Measurements from ENCODE around the gene MACROD2. TPM values are rescaled to one million over a fixed set of nuclear protein-coding genes. Genes with fewer than 3 reads are reported as not detected.

MACROD2 gene
- total RNA-seq, 1 experiment from 2014 or later: 3.1 TPM

DNA sequence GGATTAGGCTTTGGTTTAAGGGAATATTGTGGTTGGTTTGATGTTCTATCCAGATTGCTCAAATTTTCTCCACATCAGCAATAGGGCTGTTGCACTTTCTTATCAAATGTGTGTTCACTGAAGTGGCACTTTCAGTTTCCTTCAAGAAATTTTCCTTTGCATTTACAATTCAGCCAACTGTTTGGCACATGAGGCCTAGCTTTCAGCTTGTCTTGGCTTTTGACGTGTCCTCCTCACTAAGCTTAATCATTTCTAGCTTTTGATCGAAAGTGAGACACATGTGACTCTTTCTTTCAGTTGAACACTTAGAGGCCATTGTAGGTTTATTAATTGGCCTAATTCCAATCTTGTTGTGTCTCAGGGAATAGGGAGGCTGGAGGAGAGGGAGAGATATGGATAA is 237.3 kb downstream of the MACROD2 start:
- DNase-seq (ENCODE audit: unreplicated experiment): no peak
- H3K4me1 Mint-ChIP-seq (ENCODE audit: insufficient read depth, unreplicated experiment): peaks cover 15% of the 10 kb centered on the region
- intact Hi-C loops (cut with micrococcal nuclease): no loop called here
- TF ChIP-seq, protein P1, sequence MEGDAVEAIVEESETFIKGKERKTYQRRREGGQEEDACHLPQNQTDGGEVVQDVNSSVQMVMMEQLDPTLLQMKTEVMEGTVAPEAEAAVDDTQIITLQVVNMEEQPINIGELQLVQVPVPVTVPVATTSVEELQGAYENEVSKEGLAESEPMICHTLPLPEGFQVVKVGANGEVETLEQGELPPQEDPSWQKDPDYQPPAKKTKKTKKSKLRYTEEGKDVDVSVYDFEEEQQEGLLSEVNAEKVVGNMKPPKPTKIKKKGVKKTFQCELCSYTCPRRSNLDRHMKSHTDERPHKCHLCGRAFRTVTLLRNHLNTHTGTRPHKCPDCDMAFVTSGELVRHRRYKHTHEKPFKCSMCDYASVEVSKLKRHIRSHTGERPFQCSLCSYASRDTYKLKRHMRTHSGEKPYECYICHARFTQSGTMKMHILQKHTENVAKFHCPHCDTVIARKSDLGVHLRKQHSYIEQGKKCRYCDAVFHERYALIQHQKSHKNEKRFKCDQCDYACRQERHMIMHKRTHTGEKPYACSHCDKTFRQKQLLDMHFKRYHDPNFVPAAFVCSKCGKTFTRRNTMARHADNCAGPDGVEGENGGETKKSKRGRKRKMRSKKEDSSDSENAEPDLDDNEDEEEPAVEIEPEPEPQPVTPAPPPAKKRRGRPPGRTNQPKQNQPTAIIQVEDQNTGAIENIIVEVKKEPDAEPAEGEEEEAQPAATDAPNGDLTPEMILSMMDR (IDR thresholded peaks at IDR 0.05; ENCODE audit: unreplicated experiment): no peak
- no TSS peak for BruUV-seq (replicated peaks)
- H3K27ac Mint-ChIP-seq (ENCODE audit: low read depth, unreplicated experiment): no peak overlapping the region
- ChIA-PET POLR2A (interaction anchor here (0.6 to 1.1 kb wide), 4 partner anchors 9 to 55 kb away, joined by 3 read pairs; no protein-coding TSS in a partner anchor), CTCF (interaction anchor here (1.3 to 1.7 kb wide), 2 partner anchors 54 to 91 kb away, joined by 3 read pairs; no protein-coding TSS in a partner anchor)
- no peaks in the 10 kb centered on the region for H3K36me3 Mint-ChIP-seq (ENCODE audit: insufficient read depth, unreplicated experiment)
- H3K9me3 Mint-ChIP-seq (ENCODE audit: unreplicated experiment): no peaks in the 10 kb centered on the region
- H3K27me3 Mint-ChIP-seq (ENCODE audit: insufficient read depth, unreplicated experiment): no peaks in the 10 kb centered on the region
- H3K4me3 Mint-ChIP-seq (ENCODE audit: unreplicated experiment): no peak overlapping the region

DNA sequence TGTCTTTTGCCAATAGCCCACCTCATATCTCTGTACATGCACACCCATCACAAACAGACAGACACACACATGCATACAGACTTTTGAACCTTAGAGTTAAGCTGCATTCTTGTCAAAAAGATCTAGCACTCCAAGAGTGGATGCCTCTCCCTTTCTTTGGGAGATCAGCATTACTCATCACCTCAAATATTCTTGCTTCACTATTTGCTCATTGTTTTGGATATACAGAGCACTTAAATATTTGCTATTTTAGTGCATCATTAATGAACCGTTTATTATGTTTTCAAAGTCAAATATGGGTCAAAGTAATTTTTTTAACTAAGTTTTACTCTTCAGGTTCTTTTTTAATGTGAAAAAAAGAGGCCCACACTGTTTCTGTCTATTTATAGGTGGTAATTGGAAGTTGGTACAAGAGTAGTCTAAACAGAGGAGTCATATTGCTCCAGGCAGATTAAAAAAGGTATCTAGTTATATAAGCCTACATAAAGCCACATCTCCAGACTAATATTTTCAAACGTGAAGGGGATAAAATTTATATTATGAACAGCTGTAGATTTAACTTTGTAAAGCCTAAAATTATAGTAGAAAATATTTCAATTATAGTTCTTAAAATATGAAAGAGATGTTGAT is 239.5 kb downstream of the MACROD2 start:
- Mint-ChIP-seq H3K27me3 (ENCODE audit: insufficient read depth, unreplicated experiment) (no peaks in the 10 kb centered on the region), H3K4me1 (ENCODE audit: insufficient read depth, unreplicated experiment) (peaks cover 15% of the 10 kb centered on the region), H3K4me3 (ENCODE audit: unreplicated experiment) (no peak overlapping the region), H3K9me3 (ENCODE audit: unreplicated experiment) (no peaks in the 10 kb centered on the region), H3K27ac (ENCODE audit: low read depth, unreplicated experiment) (peak overlapping the region; percentile 8), H3K36me3 (ENCODE audit: insufficient read depth, unreplicated experiment) (no peaks in the 10 kb centered on the region)
- no TSS peak for BruUV-seq (replicated peaks)
- peak; percentile 59 for DNase-seq (ENCODE audit: unreplicated experiment)
- TF ChIP-seq, protein P1 (IDR thresholded peaks at IDR 0.05; ENCODE audit: unreplicated experiment): no peak
- POLR2A ChIA-PET: interaction anchor here (0.7 to 2.6 kb wide), 18 partner anchors 9 to 610 kb away, joined by 3 to 13 read pairs (median 4); partner anchors contain the start of gene FLRT3
- CTCF ChIA-PET: interaction anchor here (1.0 kb wide), 1 partner anchor 15 kb away, joined by 5 read pairs; no protein-coding TSS in a partner anchor
- intact Hi-C loops (cut with micrococcal nuclease): loop anchor here (5.0 kb wide), 1 partner anchor 53 kb away; no protein-coding TSS in a partner anchor

GRCh38 chr20:14235355-14235754 is 240.0 kb downstream of the MACROD2 start:
- peak overlapping the region; percentile 8 for H3K27ac Mint-ChIP-seq (ENCODE audit: low read depth, unreplicated experiment)

More at GRCh38 chr20:14235355-14235754, 240.0 kb downstream of the MACROD2 start:
- Mint-ChIP-seq H3K4me3 (ENCODE audit: unreplicated experiment) (peak overlapping the region; percentile 3), H3K9me3 (ENCODE audit: unreplicated experiment) (no peaks in the 10 kb centered on the region), H3K27me3 (ENCODE audit: insufficient read depth, unreplicated experiment) (no peaks in the 10 kb centered on the region), H3K4me1 (ENCODE audit: insufficient read depth, unreplicated experiment) (peaks cover 15% of the 10 kb centered on the region), H3K36me3 (ENCODE audit: insufficient read depth, unreplicated experiment) (no peaks in the 10 kb centered on the region)
- ChIA-PET CTCF (interaction anchor here (1.0 kb wide), 1 partner anchor 16 kb away, joined by 5 read pairs; no protein-coding TSS in a partner anchor), POLR2A (interaction anchor here (0.5 to 2.6 kb wide), 19 partner anchors 9 to 609 kb away, joined by 3 to 13 read pairs (median 4); partner anchors contain the start of gene FLRT3)
- TF ChIP-seq, protein P1 (IDR thresholded peaks at IDR 0.05; ENCODE audit: unreplicated experiment): no peak
- peak; percentile 60 for DNase-seq (ENCODE audit: unreplicated experiment)
- intact Hi-C loops (cut with micrococcal nuclease): loop anchor here (5.0 kb wide), 1 partner anchor 52 kb away; no protein-coding TSS in a partner anchor
- no TSS peak for BruUV-seq (replicated peaks)

All from MCF 10A (cell line).